ENCODE results near the gene CTTN.

DNA sequence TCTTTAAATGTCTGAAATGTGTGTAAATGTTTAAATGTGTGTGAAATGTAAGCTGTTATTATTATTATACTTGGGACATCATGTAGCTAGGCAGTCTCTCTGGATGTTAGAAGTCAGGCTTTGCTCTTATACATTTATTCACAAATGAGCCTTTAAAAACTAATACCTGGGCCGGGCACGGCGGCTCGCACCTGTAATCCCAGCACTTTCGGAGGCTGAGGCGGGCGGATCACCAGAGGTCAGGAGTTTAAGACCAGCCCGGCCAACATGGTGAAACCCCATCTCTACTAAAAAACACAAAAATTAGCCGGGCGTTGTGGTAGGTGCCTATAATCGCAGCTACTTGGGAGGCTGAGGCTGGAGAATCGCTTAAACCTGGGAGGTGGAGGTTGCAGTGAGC, 21.7 kb upstream of the CTTN start:
- TF ChIP-seq POLR2AphosphoS5 (IDR thresholded peaks at IDR 0.05; ENCODE audit: low read depth, low read length) (no peak), SIN3A (IDR thresholded peaks at IDR 0.05; ENCODE audit: borderline replicate concordance, insufficient read depth, low read length) (no peak), TAF1 (IDR thresholded peaks at IDR 0.05; ENCODE audit: borderline replicate concordance, insufficient read depth, low read length) (no peak), FOXP2 (optimal IDR thresholded peaks at IDR 0.05; ENCODE audit: borderline replicate concordance, extremely low read depth, extremely low read length, insufficient read depth) (no peak)
